CD4-positive, CD25-positive, alpha-beta regulatory T cell (primary cell): ENCODE data around the gene FAF2. TPM values are rescaled to one million over a fixed set of nuclear protein-coding genes. Genes with fewer than 3 reads are reported as not detected.
A peak's percentile ranks its signal among the peaks of the same experiment; 100 is the strongest.

Experiments used
- ATAC-seq, 2 donors: fragments of 150-1000 bp; cut with Tn5 transposase; one replicate each; pipeline ENCODE4 v1.10.0; 2021; ENCODE audit warnings: low read depth in 2 of 2, moderate number of reproducible peaks in 2 of 2, moderate library complexity in 1 of 2
- DNase-seq, 3 donors: peaks; one replicate each; pipeline versions ENCODE4 v3.0.0 to v3.0.0-alpha.2; 2012 to 2022; ENCODE audit warnings: mixed read lengths in 1 of 3
- H3K27ac ChIP-seq: one replicate; pipeline ENCODE4 v1.7.0; 2013; ENCODE audit warnings: mild to moderate bottlenecking, low read length; ENCODE audit not compliant: insufficient read depth, poor library complexity, severe bottlenecking
- H3K27me3 ChIP-seq: one replicate; pipeline ENCODE4 v1.7.0; 2013; ENCODE audit warnings: low read length; ENCODE audit not compliant: control insufficient read depth, insufficient read depth
- H3K36me3 ChIP-seq: one replicate; pipeline ENCODE4 v1.7.0; 2013; ENCODE audit warnings: mild to moderate bottlenecking, low read length, moderate library complexity; ENCODE audit not compliant: control insufficient read depth, insufficient read depth
- H3K4me1 ChIP-seq: 2 replicates; pipeline ENCODE4 v1.7.0; 2013; ENCODE audit warnings: mild to moderate bottlenecking, low read length; ENCODE audit not compliant: insufficient read depth, control insufficient read depth, poor library complexity, severe bottlenecking
- H3K4me3 ChIP-seq: one replicate; pipeline ENCODE4 v1.7.0; 2013; ENCODE audit warnings: low read depth, mild to moderate bottlenecking, low read length, moderate library complexity
- H3K9me3 ChIP-seq, 2 experiments: 1 replicate in 1 of 2; 2 replicates in 1 of 2; pipeline ENCODE4 v1.7.0; 2013; ENCODE audit warnings: low read length in 2 of 2, mild to moderate bottlenecking in 1 of 2, moderate library complexity in 1 of 2; ENCODE audit not compliant: control insufficient read depth in 2 of 2
- H3K27ac Mint-ChIP-seq, 3 donors: one replicate each; pipeline ENCODE4 v1.8.0; 2020 to 2022; ENCODE audit warnings: mild to moderate bottlenecking in 3 of 3, mixed read lengths in 3 of 3, moderate library complexity in 2 of 3
- H3K27me3 Mint-ChIP-seq: one replicate; pipeline ENCODE4 v1.8.0; 2022; ENCODE audit warnings: mild to moderate bottlenecking, mixed read lengths
- H3K36me3 Mint-ChIP-seq: one replicate; pipeline ENCODE4 v1.8.0; 2020; ENCODE audit warnings: mixed read lengths
- H3K4me1 Mint-ChIP-seq, 4 donors: one replicate each; pipeline ENCODE4 v1.8.0; 2020 to 2022; ENCODE audit warnings: mixed read lengths in 4 of 4, mild to moderate bottlenecking in 1 of 4
- H3K4me3 Mint-ChIP-seq, 4 donors: one replicate each; pipeline ENCODE4 v1.8.0; 2020 to 2022; ENCODE audit warnings: mild to moderate bottlenecking in 4 of 4, mixed read lengths in 4 of 4, moderate library complexity in 3 of 4
- H3K9me3 Mint-ChIP-seq, 7 donors: one replicate each; pipeline ENCODE4 v1.8.0; 2020 to 2022; ENCODE audit warnings: mixed read lengths in 7 of 7, mild to moderate bottlenecking in 3 of 7, moderate library complexity in 2 of 7
- polyA plus RNA-seq, 4 donors: library from polyadenylated mRNA; unstranded; fragments of 300-500 nt; fragmentation: Illumina TruSeq; gene quantifications; one replicate each; pipeline ENCODE4 v1.2.3, GENCODE V29; 2021
- total RNA-seq: library from RNA; stranded (reverse); gene quantifications from one replicate; pipeline ENCODE4 v1.2.3, GENCODE V29; 2022

Gene FAF2
- total and polyA plus RNA-seq, 5 donors from 2014 or later = 8.8 to 31.8 (median 14.4) TPM

DNA sequence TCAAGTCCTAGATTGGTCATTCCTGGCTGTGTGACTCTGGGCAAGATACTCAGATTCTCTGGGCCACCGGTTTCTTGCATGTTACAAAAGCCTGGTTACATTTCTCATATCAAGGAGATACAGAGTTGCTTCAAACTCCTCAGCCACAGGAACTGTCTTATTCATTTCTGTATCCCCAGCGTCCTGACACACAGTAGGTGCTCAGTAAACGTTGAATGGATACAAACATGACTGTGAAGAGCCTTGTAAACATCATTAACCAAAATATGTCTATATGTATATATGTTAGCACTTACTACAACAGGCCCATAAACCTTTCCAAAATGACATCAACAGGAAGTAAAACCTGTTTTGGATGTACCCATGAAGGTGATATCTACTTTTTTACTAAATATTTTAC is 33.5 kb upstream of the FAF2 start:
- DNase-seq (peak in 1 of 3 donors; percentile 31), ATAC-seq (no peak)
- Mint-ChIP-seq H3K4me3 (peak overlapping the region; percentile 89 to 97 (median 94)), H3K27me3 (peaks cover 11% of the 10 kb centered on the region), H3K9me3 (no peaks in the 10 kb centered on the region), H3K27ac (peak overlapping the region; percentile 73 to 92 (median 79)), H3K4me1 (peaks cover 12 to 55% (median 27%) of the 10 kb centered on the region in 4 donors), H3K36me3 (peaks cover 15% of the 10 kb centered on the region)
- no peaks in the 10 kb centered on the region for H3K27me3 ChIP-seq
- no peaks in the 10 kb centered on the region for H3K9me3 ChIP-seq
- H3K4me3 ChIP-seq = peak overlapping the region; percentile 77
- H3K4me1 ChIP-seq = peaks cover 31% of the 10 kb centered on the region
- H3K36me3 ChIP-seq = peaks cover 6% of the 10 kb centered on the region
- peak overlapping the region; percentile 58 for H3K27ac ChIP-seq

DNA sequence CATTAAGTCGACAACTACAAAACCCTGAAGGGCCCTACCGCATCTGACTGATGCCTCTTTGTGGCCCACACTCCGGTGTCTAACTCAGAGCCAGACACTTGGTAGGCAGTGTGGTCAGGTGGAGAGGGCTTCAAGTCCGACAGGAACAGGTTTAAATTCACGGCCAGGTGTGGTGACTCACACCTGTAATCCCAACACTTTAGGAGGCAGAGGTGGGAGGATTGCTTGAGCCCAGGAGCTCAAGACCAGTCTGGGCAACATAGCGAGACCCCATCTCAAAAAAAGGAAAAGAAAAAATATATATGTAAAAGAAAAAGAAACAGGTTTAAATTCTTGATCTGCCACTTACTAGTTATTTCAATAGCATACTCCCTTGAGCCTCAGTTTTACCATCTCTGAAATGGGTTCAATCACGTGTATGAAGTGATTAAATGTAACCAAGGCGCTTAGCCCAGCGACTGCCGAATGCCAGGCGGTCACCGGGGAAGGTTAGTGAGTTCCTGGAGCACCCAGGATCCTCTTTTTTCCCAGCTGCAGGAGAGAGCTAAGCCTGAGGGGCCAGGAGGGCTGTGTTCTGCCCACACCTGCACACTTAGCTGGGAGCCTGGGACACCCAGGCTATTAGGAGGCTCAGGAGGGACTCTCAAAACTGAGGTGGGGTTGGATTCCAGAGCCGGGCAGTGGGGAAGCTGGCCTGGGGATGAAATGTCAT is 32.8 kb upstream of the FAF2 start:
- Histone ChIP-seq H3K4me3 (peak overlapping the region; percentile 77), H3K36me3 (no peaks in the 10 kb centered on the region), H3K27me3 (peaks cover 2% of the 10 kb centered on the region), H3K4me1 (peaks cover 31% of the 10 kb centered on the region), H3K27ac (peak overlapping the region; percentile 78), H3K9me3 (no peaks in the 10 kb centered on the region)
- no peak for ATAC-seq
- DNase-seq = peak in 2 of 3 donors; percentile 13 to 26
- H3K27me3 Mint-ChIP-seq = peaks cover 18% of the 10 kb centered on the region
- peaks cover 12 to 55% (median 27%) of the 10 kb centered on the region in 4 donors for H3K4me1 Mint-ChIP-seq
- H3K4me3 Mint-ChIP-seq = peak overlapping the region; percentile 89 to 97 (median 94)
- peak overlapping the region; percentile 9 to 96 (median 92) for H3K27ac Mint-ChIP-seq
- peaks cover 9% of the 10 kb centered on the region for H3K36me3 Mint-ChIP-seq
- H3K9me3 Mint-ChIP-seq = peaks cover 0 to 1% (median 0%) of the 10 kb centered on the region in 7 donors

DNA sequence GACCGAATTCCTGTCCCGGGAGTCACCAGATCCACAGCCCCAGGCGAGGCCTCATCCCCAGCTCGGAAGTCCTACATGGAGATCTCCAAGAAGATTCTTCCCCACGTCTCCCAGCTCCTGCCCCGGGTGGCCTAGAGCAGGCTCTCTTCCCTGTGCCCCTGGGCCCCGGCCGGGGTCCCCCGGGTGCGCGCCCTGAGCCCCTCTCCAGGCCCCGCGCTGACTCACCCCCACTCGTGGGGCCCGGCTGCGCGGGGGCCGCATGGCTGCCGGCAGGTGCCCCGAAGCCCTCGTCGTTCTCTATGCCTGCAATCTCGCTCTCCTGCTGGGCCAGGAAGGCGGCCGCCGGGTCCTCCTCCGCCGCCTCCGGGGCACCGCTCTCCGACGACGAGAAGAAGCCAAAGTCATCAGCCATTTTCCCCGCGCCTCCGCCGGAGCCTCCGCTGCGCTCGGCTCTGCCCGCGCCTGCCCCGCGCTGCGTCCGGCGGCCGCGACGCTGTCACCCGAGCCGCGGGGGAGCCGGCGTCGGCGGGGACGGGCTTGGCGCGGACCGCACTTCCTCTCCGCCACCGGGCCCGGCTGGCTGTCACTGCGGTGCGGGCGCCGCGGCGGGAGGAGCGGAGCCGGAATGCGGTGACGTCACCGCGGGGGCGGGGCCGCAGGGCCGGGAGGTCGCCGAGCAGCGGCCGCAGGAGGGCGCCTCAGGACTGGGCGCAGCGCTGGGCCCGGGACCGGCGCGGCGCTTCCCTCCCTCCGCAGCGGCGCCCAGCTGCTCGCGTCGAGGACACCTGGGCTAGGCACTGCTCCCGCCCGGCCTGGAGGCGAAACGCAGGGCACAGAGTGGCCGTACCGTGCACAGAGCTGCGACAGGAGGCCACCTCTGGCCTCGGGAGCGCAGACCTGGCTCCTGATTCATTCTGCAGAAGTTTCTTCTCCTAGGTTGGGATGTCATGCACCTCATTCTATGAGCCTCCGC is 31.9 kb upstream of the FAF2 start, which contains the start of gene CLTB:
TSS of gene CLTB (minus strand) at position 588 of the 973 bp plus-strand sequence. CDS start at position 412, 176 bp downstream.
- H3K4me1 ChIP-seq = peaks cover 31% of the 10 kb centered on the region
- H3K27me3 ChIP-seq = peaks cover 2% of the 10 kb centered on the region
- peaks cover 12 to 51% (median 25%) of the 10 kb centered on the region in 4 donors for H3K4me1 Mint-ChIP-seq
- peak within 1 kb of the TSS; percentile 78 for H3K27ac ChIP-seq
- H3K9me3 Mint-ChIP-seq = peaks cover 0 to 1% (median 0%) of the 10 kb centered on the region in 7 donors
- DNase-seq (peak; percentile 84 to 89 (median 87)), ATAC-seq (peak; percentile 93 to 96)
- H3K27ac Mint-ChIP-seq = peak within 1 kb of the TSS; percentile 80 to 96 (median 92)
- no peaks in the 10 kb centered on the region for H3K36me3 ChIP-seq
- H3K27me3 Mint-ChIP-seq = peaks cover 22% of the 10 kb centered on the region
- H3K9me3 ChIP-seq = no peaks in the 10 kb centered on the region
- peak within 1 kb of the TSS; percentile 89 to 97 (median 94) for H3K4me3 Mint-ChIP-seq
- H3K36me3 Mint-ChIP-seq = peaks cover 4% of the 10 kb centered on the region
- H3K4me3 ChIP-seq = peak within 1 kb of the TSS; percentile 77

DNA sequence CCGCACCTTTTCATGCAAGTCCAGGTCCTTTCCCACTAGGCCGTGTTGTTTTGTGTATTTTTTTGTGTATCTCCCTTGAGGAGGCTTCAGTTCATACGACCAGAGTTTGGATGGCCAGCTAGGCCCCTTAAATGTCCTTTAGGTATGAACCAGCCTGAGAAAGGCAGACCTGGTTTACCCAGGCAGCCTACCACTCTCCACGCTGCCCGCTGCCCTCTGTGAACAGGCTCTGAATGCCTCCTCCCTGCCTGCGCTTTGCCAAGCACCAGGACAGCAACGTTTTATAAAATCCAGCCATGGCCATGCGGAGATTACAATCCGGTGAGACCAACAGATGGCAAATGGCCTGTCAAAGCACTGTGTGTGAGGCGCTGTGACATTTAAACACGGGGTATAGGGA is 31.2 kb upstream of the FAF2 start:
- Mint-ChIP-seq H3K9me3 (peaks cover 0 to 1% (median 0%) of the 10 kb centered on the region in 7 donors), H3K4me1 (peaks cover 12 to 45% (median 21%) of the 10 kb centered on the region in 4 donors), H3K36me3 (no peaks in the 10 kb centered on the region), H3K27me3 (peaks cover 26% of the 10 kb centered on the region), H3K4me3 (peak overlapping the region; percentile 80 to 97 (median 81)), H3K27ac (peak overlapping the region; percentile 80 to 91 (median 90))
- H3K9me3 ChIP-seq = no peaks in the 10 kb centered on the region
- DNase-seq = no peak
- no peaks in the 10 kb centered on the region for H3K36me3 ChIP-seq
- peak overlapping the region; percentile 32 for H3K4me3 ChIP-seq
- no peak for ATAC-seq
- peaks cover 31% of the 10 kb centered on the region for H3K4me1 ChIP-seq
- H3K27me3 ChIP-seq = peaks cover 2% of the 10 kb centered on the region
- H3K27ac ChIP-seq = peak overlapping the region; percentile 57

DNA sequence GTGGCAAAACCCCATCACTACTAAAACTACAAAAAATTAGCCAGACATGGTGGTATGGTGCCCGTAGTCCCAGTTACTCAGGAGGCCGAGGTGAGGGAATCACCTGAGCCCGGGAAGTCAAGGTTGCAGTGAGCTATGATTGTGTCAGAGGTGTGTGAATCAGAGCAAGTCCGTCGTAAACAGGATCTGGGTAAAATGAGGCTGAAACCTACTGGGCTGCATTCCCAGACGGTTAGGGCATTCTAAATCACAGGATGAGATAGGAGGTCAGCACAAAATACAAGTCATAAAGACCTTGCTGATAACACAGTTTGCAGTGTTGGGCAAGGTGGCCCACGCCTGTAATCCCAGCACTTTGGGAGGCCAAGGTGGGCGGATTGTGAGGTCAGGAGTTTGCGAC is 29.9 kb upstream of the FAF2 start:
- no peak overlapping the region for H3K27ac ChIP-seq
- H3K9me3 ChIP-seq = no peaks in the 10 kb centered on the region
- ATAC-seq = no peak
- peaks cover 31% of the 10 kb centered on the region for H3K4me1 ChIP-seq
- Mint-ChIP-seq H3K36me3 (no peaks in the 10 kb centered on the region), H3K4me3 (peak overlapping the region in 2 of 4 donors; percentile 52 to 54), H3K4me1 (peaks cover 12 to 34% (median 17%) of the 10 kb centered on the region in 4 donors), H3K27me3 (peaks cover 31% of the 10 kb centered on the region), H3K9me3 (peaks cover 0 to 2% (median 0%) of the 10 kb centered on the region in 7 donors), H3K27ac (peak overlapping the region in 2 of 3 donors; percentile 38 to 80)
- H3K4me3 ChIP-seq = no peak overlapping the region
- DNase-seq = no peak
- H3K36me3 ChIP-seq = no peaks in the 10 kb centered on the region
- peaks cover 2% of the 10 kb centered on the region for H3K27me3 ChIP-seq

DNA sequence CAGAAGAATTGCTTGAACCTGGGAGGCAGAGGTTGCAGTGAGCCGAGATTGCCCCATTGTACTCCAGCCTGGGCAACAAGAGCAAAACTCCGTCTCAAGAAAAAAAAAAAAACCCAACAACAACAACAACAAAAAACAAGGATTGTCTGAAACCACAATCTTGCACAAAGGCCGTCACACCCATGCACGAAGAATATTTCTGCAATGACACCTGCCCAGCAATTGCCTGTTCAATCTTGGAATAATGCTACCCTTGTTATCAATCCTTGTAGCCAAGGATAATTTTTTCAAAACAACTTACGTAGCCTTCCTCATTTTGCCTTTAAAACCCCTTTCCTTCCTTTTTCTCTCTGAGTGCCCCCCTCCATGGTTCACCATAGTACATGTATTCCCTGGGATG is 28.1 kb upstream of the FAF2 start:
- Mint-ChIP-seq H3K9me3 (peaks cover 0 to 2% (median 0%) of the 10 kb centered on the region in 7 donors), H3K36me3 (no peaks in the 10 kb centered on the region), H3K27me3 (peaks cover 40% of the 10 kb centered on the region), H3K4me3 (peak overlapping the region in 1 of 4 donors; percentile 62), H3K27ac (peak overlapping the region in 1 of 3 donors; percentile 72), H3K4me1 (peaks cover 3 to 15% (median 6%) of the 10 kb centered on the region in 4 donors)
- no peaks in the 10 kb centered on the region for H3K36me3 ChIP-seq
- no peak overlapping the region for H3K27ac ChIP-seq
- no peak overlapping the region for H3K4me3 ChIP-seq
- peaks cover 2% of the 10 kb centered on the region for H3K27me3 ChIP-seq
- no peaks in the 10 kb centered on the region for H3K9me3 ChIP-seq
- ATAC-seq (no peak), DNase-seq (no peak)
- peaks cover 17% of the 10 kb centered on the region for H3K4me1 ChIP-seq

DNA sequence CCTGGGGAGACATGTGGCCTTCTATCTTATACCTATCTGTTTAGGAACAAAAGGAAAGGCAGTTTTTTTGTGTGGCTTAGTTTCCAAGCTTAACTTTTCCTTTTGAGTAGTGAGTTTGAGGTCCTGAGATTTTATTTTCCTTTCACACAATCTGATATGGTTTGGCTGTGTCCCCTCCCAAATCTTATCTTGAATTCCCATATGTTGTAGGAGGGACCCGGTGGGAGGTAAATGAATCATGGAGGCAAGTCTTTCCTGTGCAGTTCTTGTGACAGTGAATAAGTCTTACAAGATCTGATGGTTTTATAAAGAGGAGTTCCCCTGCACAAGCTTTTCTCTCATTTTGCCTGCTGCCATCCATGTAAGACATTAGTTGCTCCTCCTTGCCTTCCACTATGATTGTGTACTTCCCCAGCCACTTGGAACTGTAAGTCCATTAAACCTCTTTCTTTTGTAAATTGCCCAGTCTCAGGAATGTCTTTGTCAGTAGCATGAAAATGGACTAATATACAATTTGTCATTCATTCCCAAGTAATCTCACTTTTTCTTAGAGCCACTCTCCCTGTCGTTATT is 27.1 kb upstream of the FAF2 start:
- Mint-ChIP-seq H3K27ac (no peak overlapping the region), H3K9me3 (peaks cover 0 to 6% (median 0%) of the 10 kb centered on the region in 7 donors), H3K27me3 (peaks cover 47% of the 10 kb centered on the region), H3K36me3 (no peaks in the 10 kb centered on the region), H3K4me1 (peaks cover 0 to 8% (median under 1%) of the 10 kb centered on the region in 4 donors), H3K4me3 (peak overlapping the region in 1 of 4 donors; percentile 59)
- Histone ChIP-seq H3K4me1 (peaks cover 8% of the 10 kb centered on the region), H3K9me3 (no peaks in the 10 kb centered on the region), H3K27me3 (peaks cover 2% of the 10 kb centered on the region), H3K4me3 (no peak overlapping the region), H3K27ac (no peak overlapping the region), H3K36me3 (no peaks in the 10 kb centered on the region)
- DNase-seq = no peak
- ATAC-seq = no peak
